Activated T-helper 1 cell treated with Interleukin-2 at 50 U/mL for 16 hours (primary cell): Measurements from ENCODE around the gene KLRC2.
"Not testable (repeated sequence)": the region's sequence is repeated elsewhere in the genome, so short reads cannot be mapped to it uniquely, and the experiment has no call there.

ENCODE experiments used
- DNase-seq: peaks from one replicate; pipeline ENCODE4 v3.0.0-alpha.2; 2020; ENCODE audit warnings: low read depth

The KLRC2 gene

GRCh38 chr12:10405294-10405693 is 30.5 kb downstream of the KLRC2 start:
- no peak for DNase-seq

GRCh38 chr12:10404798-10405197 is 31.0 kb downstream of the KLRC2 start:
- no peak for DNase-seq

GRCh38 chr12:10400829-10401228 is 35.0 kb downstream of the KLRC2 start:
- no peak for DNase-seq

- DNase-seq = no peak
These were observed 37.6 kb downstream of the KLRC2 start for GRCh38 chr12:10398168-10398567.

GRCh38 chr12:10397296-10397695 is 38.5 kb downstream of the KLRC2 start:
- DNase-seq = no peak

GRCh38 chr12:10396176-10396575 is 39.6 kb downstream of the KLRC2 start:
- not testable (repeated sequence) for DNase-seq

- DNase-seq = no peak
These were observed 40.3 kb downstream of the KLRC2 start for GRCh38 chr12:10395390-10395998.

- DNase-seq = not testable (repeated sequence)
These were observed 41.2 kb downstream of the KLRC2 start for GRCh38 chr12:10394531-10395152.

- no peak for DNase-seq
These were observed 42.5 kb downstream of the KLRC2 start for GRCh38 chr12:10393291-10393690.

GRCh38 chr12:10392394-10392930 is 43.3 kb downstream of the KLRC2 start:
- no peak for DNase-seq

GRCh38 chr12:10390991-10391390 is 44.8 kb downstream of the KLRC2 start:
- DNase-seq = not testable (repeated sequence)

GRCh38 chr12:10389904-10390303 is 45.9 kb downstream of the KLRC2 start, which contains the start of gene KLRK1:
TSS of gene KLRK1 (minus strand) at chr12:10390041. CDS start at chr12:10388810, 1,231 bp downstream.
- DNase-seq = no peak

GRCh38 chr12:10388624-10389413 is 47.0 kb downstream of the KLRC2 start:
- DNase-seq = no peak

- not testable (repeated sequence) for DNase-seq
These were observed 48.3 kb downstream of the KLRC2 start for GRCh38 chr12:10387498-10387897.

- DNase-seq = no peak
These were observed 49.0 kb downstream of the KLRC2 start for GRCh38 chr12:10386857-10387256.

GRCh38 chr12:10385166-10385613 is 50.6 kb downstream of the KLRC2 start:
- no peak for DNase-seq

GRCh38 chr12:10384191-10384590 is 51.6 kb downstream of the KLRC2 start:
- DNase-seq = no peak

- no peak for DNase-seq
These were observed 53.7 kb downstream of the KLRC2 start for GRCh38 chr12:10381928-10382628.
